ENCODE results near the gene MGAT3.

DNA sequence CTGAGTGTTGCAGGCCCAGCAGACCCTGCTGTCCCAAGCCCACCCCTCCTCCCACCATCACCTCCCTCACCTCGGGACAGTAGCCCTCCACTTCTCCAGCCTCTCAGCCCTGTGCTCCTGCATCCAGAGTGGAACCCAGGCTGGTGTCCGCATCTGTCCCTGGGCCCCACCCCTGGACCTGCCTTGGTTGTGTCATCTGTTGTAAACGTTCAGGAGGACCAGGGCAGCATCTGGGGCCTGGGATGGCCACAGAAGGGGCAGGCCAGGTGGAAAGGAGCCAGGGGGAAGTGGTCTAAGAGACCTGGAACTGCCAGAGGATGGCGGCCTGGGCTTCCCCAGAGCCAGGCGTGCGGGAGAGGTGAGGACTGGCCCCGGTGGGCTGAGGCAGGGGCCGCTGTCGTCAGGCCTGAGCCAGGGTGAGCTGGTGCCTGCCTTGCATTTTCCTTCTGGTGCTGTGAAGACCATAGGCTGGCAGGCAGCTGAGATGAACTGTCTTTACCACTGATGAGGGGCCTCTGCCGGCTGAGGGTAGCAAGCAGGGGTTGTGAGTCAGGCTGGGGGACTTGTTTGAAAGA lies 26.1 kb upstream of the MGAT3 start:
- TF ChIP-seq POLR2AphosphoS5 (IDR thresholded peaks at IDR 0.05; ENCODE audit: low read depth, low read length) (no peak), POLR2A (IDR thresholded peaks at IDR 0.05; ENCODE audit: control extremely low read depth in 1 of 2, low read depth in 2 of 2, low read length in 2 of 2) (no peak), TAF1 (IDR thresholded peaks at IDR 0.05; ENCODE audit: low read depth, low read length) (no peak), SAP30 (IDR thresholded peaks at IDR 0.05; ENCODE audit: insufficient read depth, insufficient replicate concordance, low read length) (no peak), EP300 (IDR thresholded peaks at IDR 0.05; ENCODE audit: borderline replicate concordance in 1 of 2, low read depth in 2 of 2, low read length in 2 of 2) (no peak), PHF8 (conservative IDR thresholded peaks at IDR 0.05; ENCODE audit: low read depth, low read length) (no peak), SIX5 (IDR thresholded peaks at IDR 0.05; ENCODE audit: low read depth, low read length) (no peak), GABPA (IDR thresholded peaks at IDR 0.05; ENCODE audit: borderline replicate concordance, insufficient read depth, low read length) (no peak)
- TF ChIP-seq, protein P1, sequence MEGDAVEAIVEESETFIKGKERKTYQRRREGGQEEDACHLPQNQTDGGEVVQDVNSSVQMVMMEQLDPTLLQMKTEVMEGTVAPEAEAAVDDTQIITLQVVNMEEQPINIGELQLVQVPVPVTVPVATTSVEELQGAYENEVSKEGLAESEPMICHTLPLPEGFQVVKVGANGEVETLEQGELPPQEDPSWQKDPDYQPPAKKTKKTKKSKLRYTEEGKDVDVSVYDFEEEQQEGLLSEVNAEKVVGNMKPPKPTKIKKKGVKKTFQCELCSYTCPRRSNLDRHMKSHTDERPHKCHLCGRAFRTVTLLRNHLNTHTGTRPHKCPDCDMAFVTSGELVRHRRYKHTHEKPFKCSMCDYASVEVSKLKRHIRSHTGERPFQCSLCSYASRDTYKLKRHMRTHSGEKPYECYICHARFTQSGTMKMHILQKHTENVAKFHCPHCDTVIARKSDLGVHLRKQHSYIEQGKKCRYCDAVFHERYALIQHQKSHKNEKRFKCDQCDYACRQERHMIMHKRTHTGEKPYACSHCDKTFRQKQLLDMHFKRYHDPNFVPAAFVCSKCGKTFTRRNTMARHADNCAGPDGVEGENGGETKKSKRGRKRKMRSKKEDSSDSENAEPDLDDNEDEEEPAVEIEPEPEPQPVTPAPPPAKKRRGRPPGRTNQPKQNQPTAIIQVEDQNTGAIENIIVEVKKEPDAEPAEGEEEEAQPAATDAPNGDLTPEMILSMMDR (IDR thresholded peaks at IDR 0.05; ENCODE audit: control extremely low read depth in 1 of 3, insufficient read depth in 1 of 3, low read depth in 1 of 3, low read length in 3 of 3) = no peak

All from H1 (cell line).